ENCODE results near the gene FMNL2.

The FMNL2 gene

DNA sequence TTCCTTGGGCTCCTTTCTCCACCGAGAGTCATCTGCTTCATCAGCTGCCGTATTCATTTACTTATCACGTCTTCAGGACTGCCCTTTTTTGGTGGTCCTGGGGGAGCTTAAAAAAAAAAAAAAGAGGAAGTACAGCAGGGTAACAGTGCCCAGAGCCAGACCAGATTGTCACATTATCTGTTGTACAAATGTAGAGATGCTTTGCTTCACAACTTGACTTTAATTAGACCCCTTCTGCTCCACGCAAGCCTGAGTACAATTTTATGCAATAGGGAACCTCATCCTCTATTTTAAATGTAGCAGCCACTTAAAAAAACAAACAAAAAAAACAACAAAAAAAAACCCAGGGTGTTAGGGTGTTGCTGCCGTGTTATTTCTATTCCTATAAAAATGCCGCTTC lies 254.0 kb downstream of the FMNL2 start:
- no peak for FAIRE-seq

DNA sequence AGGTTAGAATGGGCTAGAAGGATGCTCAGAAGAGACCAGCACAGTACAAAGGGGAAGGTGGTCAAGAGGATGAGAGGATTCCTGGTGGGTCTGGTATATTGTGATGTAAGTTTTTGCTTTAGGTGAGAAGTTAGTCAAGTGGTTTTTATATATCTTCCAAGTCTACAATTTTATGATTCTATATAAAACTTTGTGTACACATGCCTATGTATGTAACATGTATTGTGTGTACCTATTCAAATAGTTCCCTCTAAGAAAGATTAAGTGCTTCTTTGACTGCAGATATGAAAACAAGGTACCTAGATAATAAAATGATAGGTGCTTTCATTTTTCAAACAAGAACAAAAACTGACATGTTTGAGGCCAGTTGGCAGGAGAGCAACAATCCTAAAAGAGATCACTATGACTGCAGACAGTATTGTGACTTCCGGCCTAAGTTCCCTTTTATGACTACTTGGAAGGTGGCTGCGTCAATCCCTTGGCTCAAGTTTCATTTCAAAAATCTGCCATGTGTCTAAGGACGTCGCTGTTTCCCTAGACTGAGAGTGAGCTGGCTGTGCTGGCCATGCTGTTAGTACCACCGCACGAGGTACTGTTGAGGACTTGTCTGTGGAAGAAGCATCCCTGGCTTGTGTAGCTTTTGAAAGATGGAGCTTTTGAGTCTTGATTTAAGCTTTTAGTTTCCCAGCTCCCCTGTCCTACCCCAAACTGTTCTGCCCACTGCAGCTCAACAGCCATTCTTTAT lies 259.2 kb downstream of the FMNL2 start:
- no peak for FAIRE-seq

DNA sequence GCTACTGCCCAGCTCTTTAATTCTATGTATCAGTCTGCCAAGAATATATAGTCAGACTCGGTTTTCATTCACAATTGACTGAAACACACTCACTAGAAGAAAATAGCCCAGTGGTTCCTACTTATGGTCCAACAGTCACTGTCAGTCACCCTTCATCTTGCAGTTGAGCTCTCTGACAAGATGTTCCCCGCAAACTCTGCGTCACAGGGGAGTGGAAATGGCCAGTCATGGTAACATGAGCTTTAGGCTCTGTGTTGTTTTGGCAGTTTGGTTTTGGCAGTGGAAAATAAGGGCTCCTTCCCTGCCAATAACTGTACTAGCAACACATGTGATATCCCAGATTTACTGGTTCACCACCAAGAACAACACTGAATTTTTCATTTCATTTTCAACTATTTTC lies 259.8 kb downstream of the FMNL2 start:
- FAIRE-seq = no peak

DNA sequence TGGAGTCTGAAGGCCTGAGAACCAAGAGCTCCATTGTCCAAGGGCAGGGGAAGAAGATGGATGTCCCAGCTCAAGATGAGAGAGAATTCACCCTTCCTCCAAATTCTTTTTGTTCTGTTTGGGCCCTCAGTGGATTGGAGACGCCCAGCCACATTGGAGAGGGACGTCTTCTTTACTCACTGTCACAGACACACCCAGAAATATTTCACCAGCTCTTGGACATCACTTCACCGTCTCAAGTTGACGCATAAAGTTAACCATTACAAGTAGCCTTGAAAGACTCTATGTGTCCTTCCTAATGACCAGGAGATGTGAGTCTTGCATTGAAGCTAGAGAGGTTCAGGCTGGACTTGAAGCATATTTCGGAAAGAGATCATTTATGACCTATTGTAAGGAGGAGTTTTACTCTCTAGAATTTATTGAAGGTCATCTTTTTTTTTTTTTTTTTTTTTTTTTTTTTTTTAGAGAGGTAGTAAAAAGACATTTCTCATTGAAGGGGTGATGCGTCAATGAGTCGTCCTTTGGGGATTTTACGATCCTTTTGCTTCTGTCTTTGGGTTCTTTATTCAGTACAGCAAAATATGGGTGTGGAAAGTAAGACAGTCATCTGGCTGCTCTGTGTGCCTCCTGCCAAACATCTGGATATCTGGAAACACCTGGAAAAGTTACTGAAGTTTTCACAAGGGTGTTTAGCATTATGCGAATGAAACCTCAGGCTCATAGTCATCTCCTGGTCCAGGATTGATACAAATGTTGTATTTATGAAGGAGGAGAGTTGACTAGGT lies 264.2 kb downstream of the FMNL2 start:
- no peak for FAIRE-seq

DNA sequence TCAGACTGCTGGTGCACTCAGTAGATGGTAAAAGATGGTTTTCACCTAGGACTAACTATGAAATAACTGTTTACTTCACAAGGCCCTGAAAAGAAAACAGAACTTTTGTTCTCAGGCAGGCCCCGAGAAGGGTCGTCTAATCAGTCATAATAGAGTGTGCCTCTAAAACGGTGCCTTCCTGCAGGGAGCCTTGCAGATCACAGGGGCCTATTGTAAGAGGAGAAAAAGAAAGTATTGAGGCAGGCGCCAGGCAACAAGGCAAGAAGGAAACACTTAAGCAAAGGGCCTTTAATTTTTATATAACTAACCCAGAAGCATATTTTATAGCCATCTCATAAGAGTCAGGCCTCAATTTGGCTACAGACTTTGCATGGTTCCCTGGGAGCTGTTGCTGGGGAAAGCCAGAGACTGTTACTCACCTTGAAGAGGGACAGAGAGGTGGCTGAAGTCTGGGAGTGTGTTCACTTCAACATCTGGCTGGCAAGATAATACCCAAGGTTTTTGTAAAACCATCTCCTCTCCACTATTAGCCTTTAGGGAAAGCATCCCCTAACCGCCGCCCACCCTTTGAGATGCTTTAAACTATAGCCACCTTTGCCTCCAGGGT lies 265.2 kb downstream of the FMNL2 start:
- FAIRE-seq = no peak

DNA sequence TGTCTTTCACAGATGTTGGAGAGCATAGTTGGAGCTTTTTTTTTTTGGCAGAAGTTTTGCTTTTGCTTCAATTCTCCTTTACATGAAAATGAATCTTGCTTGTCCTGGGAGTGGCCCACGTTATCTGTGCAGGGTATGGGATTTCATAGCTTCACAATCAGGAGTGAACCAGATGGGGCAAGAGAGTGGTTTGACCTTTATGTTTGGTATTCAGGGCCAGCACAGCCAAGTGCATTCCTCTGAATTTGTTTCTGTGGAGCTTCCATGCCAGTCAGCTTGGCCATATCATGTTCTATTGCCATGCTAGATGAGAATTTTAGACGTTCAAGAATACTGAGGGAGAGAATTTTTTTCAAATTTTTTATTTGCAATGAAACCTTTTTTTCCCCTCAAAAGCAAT lies 265.7 kb downstream of the FMNL2 start:
- no peak for FAIRE-seq

DNA sequence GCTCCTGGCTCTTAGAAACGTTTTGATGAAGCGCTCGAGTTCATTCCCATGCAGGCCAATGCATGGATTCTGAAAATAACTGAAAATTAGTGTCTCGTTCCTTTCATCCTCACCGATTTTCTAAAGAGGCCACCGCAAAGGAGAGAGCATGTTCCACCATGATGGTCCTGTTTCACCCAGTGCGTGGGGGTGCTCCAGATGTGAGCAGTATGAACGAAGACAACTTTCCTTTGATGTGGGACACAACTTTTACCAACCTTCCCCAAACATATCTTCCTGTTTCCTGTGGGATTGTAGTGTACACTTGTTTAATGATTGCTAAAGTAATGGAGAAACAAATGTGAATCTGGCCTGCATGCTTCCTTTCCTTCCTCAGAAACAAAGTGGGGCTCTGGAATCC lies 267.8 kb downstream of the FMNL2 start:
- no peak for FAIRE-seq

DNA sequence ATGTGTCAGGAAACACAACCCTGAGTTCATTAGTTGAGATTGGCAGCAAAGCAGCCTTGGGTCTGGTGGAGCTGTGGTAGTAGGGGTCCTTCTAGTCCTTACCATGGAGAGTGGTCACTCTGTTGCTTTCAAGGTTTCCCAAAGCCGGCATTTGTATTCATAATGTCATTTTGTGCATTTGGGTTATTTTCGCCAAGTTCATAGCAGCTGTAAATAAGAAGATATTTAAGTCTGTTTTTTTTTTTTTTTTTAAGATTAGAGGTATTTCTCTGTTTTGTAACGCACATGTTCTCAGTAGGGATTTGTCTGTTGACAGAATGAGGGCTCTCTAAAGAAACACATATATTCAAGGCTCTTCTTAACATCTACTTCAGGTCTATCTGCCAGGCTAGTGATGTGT lies 268.2 kb downstream of the FMNL2 start:
- no peak for FAIRE-seq

DNA sequence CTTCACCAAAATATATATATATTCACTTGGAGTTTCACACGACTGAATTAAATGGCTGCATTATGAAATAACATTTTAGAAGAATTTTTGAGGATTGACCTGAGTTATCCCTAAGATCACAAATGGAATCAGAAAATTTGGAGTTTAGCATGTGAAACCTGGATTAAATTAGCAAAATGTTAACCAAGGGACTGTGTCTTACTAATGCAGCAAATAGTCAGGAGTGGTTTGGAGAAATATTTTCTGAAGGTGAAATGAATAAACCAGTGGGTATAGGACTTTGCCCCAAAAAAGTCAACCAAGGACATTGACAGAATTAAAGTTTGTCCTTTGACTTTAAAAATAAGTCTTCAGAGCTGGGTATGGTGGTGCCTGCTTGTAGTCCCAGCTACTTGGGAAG lies 271.1 kb downstream of the FMNL2 start:
- FAIRE-seq = no peak

DNA sequence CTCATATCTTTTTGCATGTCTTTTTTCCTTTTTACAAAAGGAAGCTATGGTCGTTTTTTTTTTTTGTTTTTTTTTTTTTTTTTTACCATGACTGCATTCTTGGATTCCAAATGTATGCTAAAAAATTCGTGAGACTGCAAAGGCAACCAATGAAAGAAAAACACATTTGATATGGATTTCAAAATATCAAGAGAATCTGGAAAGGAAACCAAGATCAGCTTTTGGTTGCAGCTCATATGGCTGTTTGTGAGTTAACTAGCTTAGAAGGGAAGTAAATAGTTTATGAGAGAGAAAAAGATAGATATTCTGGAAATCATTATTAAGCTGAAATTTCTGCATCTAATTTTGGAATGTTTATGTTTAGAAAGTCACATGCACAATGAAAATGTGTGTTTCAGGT lies 272.0 kb downstream of the FMNL2 start:
- no peak for FAIRE-seq

DNA sequence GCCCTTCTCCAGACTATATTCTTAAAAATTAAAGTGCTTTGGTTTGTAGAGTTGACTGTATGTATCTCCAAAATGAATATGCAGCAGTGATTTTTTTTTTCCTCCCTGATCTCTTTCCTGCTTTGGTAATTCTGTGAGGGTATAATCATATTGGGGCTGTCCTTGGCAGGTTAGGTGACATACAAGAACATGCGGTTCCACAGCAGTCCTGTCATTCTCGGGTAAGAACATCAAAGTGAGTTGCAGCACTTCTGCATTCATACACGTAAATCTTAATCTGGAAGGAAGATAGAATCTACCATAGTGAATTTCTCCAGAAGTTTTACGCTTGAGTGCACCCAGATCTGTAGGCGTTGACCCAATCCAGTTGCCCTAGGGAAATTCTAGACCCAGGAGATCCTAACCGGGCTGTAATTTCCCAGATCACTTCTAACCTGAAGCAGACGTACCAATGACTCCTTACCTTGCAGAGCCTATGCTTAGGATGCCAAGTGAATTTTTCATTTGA lies 272.9 kb downstream of the FMNL2 start:
- no peak for FAIRE-seq

DNA sequence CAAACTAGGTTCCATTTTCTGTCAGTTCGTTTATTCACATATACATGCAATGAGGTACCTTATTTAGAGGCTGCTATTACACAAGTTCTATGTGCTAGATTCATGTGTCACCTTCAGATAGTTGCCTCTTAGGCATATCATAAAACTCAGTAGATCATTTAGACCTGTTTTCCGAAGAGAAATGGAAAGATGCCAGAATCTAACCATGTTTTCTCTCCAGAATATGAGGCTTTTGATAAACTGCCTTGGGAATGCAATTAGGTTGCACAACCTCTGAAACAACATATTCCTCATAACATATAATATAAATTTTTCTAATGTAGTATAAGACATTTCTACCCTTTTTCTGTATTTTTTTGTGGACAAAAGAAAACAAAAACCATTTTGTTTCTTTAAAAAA lies 274.2 kb downstream of the FMNL2 start:
- no peak for FAIRE-seq

DNA sequence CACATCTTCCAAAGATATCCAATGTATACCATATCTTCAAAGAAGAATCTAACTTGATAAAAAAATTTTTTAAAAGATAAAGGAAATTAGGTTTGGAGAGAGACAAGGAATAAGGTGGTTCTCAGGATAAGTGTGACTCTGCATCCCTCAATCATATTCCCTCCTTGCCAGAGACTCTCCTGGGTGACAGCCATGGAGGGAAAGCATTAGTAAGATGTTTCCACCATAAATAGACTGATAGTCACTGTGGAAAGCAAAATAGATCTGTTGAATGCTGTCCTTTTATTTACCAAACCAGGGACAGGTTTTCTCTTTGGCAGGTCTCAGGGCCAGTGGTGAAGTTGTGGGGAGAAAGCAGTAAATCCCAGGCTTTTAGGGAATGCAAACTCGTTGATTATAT lies 274.7 kb downstream of the FMNL2 start:
- no peak for FAIRE-seq

DNA sequence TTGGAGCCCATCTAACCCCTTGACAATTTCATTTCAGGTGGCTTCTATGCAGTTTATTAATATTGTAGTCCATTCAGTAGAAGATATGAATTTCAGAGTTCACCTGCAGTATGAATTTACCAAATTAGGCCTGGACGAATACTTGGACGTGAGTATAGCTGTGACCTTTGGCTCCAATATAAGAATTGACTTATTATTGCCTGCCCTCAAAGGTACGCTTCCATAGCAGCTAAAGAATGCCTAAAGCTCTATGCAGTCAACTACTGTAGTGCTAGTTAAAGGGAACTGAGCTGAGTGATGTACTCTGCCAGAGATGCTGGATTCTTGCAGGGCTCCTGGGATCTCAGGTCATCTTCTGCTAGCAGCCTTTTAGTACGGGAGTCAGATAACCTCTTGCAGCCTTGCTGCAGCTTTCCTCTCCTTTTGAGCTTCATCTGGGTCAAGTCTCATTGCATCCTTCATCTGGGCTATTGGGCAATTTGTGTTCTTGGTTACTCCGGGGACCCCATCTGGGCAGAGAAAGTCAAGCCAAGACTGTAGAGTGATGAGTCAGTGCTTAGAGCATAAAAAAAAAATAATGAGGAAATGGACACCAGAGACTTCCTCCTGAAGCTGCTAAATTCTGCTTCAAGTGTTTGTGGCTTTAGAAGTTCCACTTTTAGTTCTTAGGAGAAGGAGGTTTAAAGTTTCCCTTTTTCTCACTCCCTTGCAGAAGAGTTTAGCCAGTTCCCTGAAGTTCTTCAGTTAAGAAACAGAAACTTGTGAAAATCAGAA lies 276.7 kb downstream of the FMNL2 start:
- FAIRE-seq = no peak

DNA sequence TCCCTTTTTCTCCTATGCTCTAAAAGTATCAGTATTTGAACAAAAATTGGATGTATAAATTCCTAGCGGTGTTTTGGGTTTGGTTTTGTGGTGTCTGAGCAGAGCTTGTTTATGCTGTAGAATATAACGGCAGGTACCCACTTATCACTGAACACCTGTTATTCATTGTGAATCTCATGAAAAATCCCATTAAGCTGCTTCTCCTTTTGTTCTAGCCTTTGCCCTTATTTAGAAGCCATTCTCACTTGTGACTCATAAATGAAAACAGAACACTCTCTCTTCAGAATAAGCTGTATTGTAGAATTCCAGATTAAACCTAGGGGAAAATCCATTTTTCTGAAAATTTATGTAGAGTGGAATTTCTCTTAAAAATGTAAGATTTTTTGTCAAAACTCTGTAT lies 278.3 kb downstream of the FMNL2 start:
- FAIRE-seq = no peak

DNA sequence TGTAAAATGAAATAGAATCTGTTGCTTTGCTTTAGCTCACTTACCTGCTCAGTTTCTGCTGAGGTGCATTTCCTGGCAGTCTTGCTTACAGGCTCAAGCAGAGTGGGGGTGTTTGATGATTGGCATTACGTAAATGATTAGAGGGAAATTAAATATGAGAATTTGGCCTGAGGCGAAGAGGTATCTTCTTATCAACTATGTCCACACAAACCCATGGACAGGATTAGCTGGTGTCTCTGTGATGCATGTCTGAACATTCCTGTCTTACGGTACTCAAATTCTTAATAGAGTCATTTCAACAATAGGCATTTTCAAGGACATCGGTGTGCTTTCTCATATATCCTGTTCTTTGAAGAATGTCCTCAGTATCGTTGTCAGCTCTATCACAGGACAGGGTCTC lies 280.2 kb downstream of the FMNL2 start:
- FAIRE-seq = no peak

DNA sequence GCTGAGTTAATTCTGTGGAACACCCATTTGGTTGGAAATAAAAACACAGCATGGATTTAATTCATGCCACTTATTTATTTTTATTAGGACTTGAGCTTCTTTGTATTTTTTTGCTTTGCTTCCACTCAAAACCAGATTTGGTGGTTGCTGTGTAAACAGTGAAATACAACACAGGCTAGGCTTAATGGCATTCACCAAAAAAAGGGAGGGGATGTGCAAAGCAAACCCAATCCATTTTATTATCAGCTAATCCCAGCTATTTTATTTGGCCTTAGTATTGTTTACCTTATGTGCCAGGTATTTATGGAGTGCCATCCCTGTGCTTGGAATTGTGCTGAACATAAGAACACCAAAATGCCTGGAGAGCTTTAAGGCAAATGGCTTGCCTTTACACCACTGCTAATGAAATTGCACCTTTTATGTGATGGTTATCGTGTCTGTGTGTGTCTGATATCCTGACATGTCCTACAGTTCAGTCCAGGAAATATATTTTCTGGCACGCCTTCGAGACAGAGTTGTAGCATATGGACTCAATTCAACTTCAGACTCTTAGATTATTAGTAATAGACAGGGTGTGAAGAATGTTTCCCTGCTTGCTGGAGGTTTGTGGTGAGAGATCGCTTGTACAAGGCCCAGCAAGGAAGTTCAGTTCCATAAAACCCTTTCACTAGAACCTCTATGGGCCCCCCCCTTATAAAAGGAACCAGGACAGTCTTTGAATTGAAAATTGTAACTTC lies 282.6 kb downstream of the FMNL2 start:
- no peak for FAIRE-seq

DNA sequence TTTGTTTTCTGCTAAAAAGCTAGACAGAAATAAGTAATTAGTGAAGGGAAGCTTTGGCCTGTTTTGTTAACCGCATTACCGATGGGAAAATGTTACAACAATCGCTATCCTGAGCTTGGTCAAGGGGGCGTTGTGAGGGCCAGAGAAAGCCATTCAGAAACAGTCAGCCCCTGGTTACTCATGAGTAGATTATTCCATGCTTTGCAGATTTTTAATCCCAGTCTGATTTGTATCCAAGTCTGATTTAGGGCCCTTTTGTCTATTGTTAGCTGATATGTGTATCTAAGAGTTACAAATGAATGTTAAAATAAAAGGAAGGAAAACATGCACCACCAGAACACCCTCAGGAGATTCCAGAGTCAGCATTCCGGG lies 283.2 kb downstream of the FMNL2 start:
- no peak for FAIRE-seq

DNA sequence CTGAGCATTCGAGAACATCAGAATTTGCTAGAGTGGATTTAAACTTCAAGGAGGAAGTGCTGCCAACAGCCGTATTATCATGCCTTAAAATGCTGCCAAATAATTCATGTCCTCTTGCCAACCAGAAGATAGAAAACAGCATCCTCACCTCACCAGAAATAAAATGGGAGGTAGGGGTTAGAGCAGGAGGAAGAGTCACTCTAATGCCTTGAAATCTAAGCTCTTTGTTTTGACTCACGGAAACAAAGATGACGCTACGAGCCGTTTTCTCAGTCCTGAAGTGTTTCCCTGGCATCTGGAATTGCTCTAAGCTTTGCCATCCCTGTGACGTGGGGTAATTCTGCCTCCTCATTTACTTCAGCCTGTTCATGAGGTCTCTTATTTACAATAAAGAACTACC lies 285.2 kb downstream of the FMNL2 start:
- FAIRE-seq = no peak

DNA sequence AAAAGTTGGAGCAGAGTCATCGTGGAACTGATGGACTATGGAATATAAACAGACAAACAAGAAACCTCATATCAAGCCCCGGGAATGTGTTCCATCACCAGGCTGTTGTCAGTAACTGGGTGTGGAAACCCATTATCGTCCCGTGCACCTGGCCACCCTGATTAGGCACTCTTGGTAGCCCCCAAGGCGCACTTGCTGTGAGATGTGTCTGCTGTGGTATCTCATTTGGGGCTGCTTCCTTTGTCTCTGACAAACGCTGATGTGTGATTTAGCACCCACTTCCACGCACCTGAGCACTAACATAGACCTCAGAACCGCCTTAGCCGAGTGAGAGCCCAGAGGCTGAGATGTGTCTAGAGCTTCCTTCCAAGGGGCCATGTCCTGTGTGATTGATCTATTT lies 286.0 kb downstream of the FMNL2 start:
- no peak for FAIRE-seq

DNA sequence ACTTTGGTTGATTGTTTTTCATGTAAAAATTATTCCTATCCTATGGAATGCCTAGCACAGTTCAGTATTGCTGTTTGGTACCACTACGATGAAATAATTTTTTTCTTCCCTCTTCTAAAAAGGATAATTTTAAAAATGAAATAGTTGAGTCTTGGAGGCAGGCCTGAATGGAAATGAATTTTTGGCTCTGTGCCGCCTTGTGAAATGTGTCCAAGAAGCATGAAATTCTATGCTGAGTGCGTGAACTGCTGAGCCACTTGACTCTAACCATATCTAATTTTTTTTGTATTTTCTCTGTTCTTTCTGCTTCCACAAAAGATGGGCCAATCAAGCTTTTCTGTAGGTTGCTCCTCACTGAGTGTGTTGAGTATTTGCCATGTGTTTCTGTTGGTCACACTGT lies 287.2 kb downstream of the FMNL2 start:
- FAIRE-seq = no peak

DNA sequence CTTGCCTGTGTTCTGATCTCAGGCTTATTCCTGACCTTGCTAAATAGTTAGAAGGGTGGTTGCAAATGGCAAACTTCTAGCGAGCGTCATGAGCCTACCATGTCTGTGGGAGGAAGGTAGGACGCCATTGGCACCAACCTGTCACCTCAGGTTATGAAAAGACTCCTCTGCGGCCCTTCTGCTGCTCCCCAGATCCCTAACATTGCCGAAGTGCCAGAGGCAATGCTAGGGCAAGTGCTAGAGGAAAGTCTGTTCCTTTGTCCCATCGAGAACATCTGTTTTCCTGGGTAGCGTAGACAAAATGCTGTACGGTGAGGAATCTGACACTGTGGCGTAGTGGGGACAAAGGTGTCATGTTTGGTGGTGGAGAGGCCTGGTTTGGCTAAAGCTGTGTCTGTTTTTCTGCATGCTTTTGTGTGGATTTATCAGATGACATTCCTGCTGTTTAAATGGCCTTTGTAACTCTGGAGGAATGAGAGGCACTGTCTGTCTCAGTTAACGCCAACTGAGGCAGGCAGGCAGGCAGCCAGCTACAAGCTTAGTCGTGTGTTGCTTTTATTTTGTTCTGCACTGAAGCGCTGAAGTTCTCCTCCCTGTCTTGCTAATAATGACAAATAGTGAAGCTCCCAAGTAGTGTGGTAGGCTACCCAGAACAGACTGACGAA lies 288.2 kb downstream of the FMNL2 start:
- no peak for FAIRE-seq
